ENCODE results near the gene INTS14.

INTS14 gene

GRCh38 chr15:65610871-65611718 lies at the start of gene INTS14:
Gene INTS14 (minus strand): TSS chr15:65611131. CDS start chr15:65607380, 3,751 bp downstream.
- Mint-ChIP-seq H3K4me3 (peak within 1 kb of the TSS; percentile 96), H3K27me3 (no peaks in the 10 kb centered on the region), H3K9me3 (ENCODE audit: low read depth) (no peaks in the 10 kb centered on the region), H3K36me3 (no peaks in the 10 kb centered on the region), H3K4me1 (ENCODE audit: low read depth) (peaks cover 36% of the 10 kb centered on the region), H3K27ac (peak within 1 kb of the TSS; percentile 96)

DNA sequence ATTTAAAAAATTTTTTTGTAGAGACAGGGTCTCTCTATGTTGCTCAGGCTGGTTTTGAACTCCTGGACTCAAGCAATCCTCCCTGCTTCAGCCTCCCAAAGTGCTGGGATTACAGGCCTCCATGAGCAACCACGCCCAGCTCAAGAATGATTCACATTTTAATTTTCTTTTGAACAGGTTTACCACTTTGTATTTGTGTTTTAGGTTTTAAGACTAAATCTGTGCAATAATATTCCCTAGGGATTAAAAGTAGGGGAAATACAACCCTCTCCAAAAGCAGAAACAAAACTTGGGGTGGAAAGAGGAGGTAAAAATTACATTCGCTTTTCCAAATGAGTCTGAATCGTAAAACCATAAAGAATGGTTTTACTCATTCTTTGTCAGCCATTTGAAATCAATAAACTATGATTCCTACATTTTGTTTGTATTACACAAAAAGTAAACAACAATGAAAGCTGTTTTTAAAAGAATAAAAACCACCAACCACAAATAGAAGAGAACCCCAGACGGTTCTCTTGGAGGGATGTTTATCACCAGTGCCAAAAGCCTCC lies 48.6 kb upstream of the INTS14 start:
- no peak overlapping the region for H3K27ac Mint-ChIP-seq
- H3K9me3 Mint-ChIP-seq (ENCODE audit: low read depth) = no peaks in the 10 kb centered on the region
- H3K4me3 Mint-ChIP-seq = no peak overlapping the region
- H3K4me1 Mint-ChIP-seq (ENCODE audit: low read depth) = no peaks in the 10 kb centered on the region
- H3K27me3 Mint-ChIP-seq = no peaks in the 10 kb centered on the region
- H3K36me3 Mint-ChIP-seq = peaks cover 3% of the 10 kb centered on the region

DNA sequence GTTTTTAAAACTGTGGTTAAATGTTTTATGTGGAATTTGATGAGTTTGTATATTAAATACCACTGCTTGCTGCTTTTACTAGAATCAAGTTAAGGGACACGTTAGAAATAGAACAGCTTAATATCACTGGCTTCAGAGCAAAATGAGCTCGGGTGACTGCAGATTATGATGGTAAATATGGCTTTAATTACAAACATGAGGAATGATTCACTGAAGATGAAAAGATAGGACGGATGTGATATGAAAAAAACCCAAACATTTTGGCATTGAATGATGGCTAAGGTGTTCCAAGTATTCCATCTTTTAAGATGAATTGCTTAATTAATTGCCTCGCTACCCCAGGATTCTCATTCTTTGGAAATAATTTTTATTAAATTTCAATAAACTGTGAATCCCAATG lies 44.5 kb upstream of the INTS14 start:
- H3K27ac Mint-ChIP-seq = peak overlapping the region; percentile 41
- H3K4me3 Mint-ChIP-seq = no peak overlapping the region
- H3K9me3 Mint-ChIP-seq (ENCODE audit: low read depth) = no peaks in the 10 kb centered on the region
- peaks cover 3% of the 10 kb centered on the region for H3K36me3 Mint-ChIP-seq
- H3K27me3 Mint-ChIP-seq = no peaks in the 10 kb centered on the region
- H3K4me1 Mint-ChIP-seq (ENCODE audit: low read depth) = no peaks in the 10 kb centered on the region

- H3K4me3 Mint-ChIP-seq = no peak overlapping the region
- H3K4me1 Mint-ChIP-seq (ENCODE audit: low read depth) = no peaks in the 10 kb centered on the region
- peaks cover 3% of the 10 kb centered on the region for H3K36me3 Mint-ChIP-seq
- H3K27me3 Mint-ChIP-seq = no peaks in the 10 kb centered on the region
- peak overlapping the region; percentile 41 for H3K27ac Mint-ChIP-seq
- H3K9me3 Mint-ChIP-seq (ENCODE audit: low read depth) = no peaks in the 10 kb centered on the region
Measured at GRCh38 chr15:65655026-65655425, 44.1 kb upstream of the INTS14 start.

DNA sequence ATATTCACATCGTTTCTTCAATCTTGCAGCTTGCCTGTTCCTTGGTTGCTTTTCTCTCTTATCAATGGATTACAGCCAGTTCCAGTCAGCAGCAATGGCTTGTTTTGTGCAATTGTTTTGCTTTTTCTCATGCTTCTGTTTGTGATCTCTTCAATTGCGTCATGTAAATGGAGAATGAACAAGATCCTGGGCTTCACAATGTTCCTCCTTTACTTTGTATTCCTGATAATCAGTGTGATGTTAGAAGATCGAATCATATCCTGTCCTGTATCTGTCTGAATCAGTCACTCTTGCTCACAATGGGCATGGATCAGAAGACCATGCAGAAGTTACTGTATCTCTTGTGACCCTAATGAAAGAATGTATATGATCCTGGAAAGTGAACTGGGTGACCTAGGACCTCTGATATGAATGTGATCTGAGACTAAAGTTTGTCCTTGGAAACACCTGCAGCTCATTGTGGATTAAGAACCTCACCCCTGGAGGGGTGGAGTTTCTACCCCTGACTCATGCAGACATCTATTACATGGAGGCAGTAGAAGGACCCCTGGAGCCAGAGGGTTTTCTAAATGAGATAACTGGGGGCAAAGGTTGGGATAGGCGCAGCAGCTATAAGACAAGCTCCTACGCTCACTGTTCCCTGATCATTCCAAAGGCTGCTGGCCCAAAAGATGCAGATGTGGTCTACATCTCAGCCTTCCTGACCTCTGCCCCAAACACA lies 43.0 kb upstream of the INTS14 start:
- Mint-ChIP-seq H3K4me3 (no peak overlapping the region), H3K36me3 (peaks cover 3% of the 10 kb centered on the region), H3K4me1 (ENCODE audit: low read depth) (no peaks in the 10 kb centered on the region), H3K27ac (peak overlapping the region; percentile 52), H3K9me3 (ENCODE audit: low read depth) (no peaks in the 10 kb centered on the region), H3K27me3 (no peaks in the 10 kb centered on the region)

- H3K27ac Mint-ChIP-seq = peak overlapping the region; percentile 50
- no peaks in the 10 kb centered on the region for H3K27me3 Mint-ChIP-seq
- H3K36me3 Mint-ChIP-seq = peaks cover 3% of the 10 kb centered on the region
- no peak overlapping the region for H3K4me3 Mint-ChIP-seq
- no peaks in the 10 kb centered on the region for H3K4me1 Mint-ChIP-seq (ENCODE audit: low read depth)
- H3K9me3 Mint-ChIP-seq (ENCODE audit: low read depth) = no peaks in the 10 kb centered on the region
Measured at GRCh38 chr15:65653341-65653740, 42.4 kb upstream of the INTS14 start.

GRCh38 chr15:65651831-65652749 lies 41.2 kb upstream of the INTS14 start:
- H3K4me1 Mint-ChIP-seq (ENCODE audit: low read depth) = no peaks in the 10 kb centered on the region
- peaks cover 3% of the 10 kb centered on the region for H3K36me3 Mint-ChIP-seq

DNA sequence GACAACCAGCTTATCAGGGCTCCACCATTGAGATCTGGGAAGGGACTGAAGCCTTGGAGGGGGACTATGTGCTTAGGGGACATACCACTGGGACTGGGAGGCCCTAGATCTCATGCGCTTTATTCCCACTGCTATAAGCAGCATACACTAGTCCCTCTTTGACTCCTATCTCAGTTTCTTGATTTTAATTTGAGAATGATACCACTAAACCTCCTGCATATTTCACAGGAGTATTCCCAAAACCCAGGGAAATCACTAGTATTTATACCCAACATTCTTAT lies 40.1 kb upstream of the INTS14 start:
- H3K9me3 Mint-ChIP-seq (ENCODE audit: low read depth) = no peaks in the 10 kb centered on the region
- no peaks in the 10 kb centered on the region for H3K27me3 Mint-ChIP-seq
- no peaks in the 10 kb centered on the region for H3K4me1 Mint-ChIP-seq (ENCODE audit: low read depth)
- no peaks in the 10 kb centered on the region for H3K36me3 Mint-ChIP-seq
- H3K4me3 Mint-ChIP-seq = no peak overlapping the region
- H3K27ac Mint-ChIP-seq = peak overlapping the region; percentile 24

More at GRCh38 chr15:65651831-65652749, 41.2 kb upstream of the INTS14 start:
- Mint-ChIP-seq H3K27me3 (no peaks in the 10 kb centered on the region), H3K27ac (peak overlapping the region; percentile 24), H3K9me3 (ENCODE audit: low read depth) (no peaks in the 10 kb centered on the region), H3K4me3 (no peak overlapping the region)

GRCh38 chr15:65650312-65651041 lies 39.5 kb upstream of the INTS14 start:
- no peaks in the 10 kb centered on the region for H3K9me3 Mint-ChIP-seq (ENCODE audit: low read depth)
- no peak overlapping the region for H3K27ac Mint-ChIP-seq
- H3K27me3 Mint-ChIP-seq = no peaks in the 10 kb centered on the region
- H3K4me1 Mint-ChIP-seq (ENCODE audit: low read depth) = no peaks in the 10 kb centered on the region
- H3K4me3 Mint-ChIP-seq = no peak overlapping the region
- H3K36me3 Mint-ChIP-seq = no peaks in the 10 kb centered on the region

GRCh38 chr15:65646486-65646885 lies 35.6 kb upstream of the INTS14 start:
- Mint-ChIP-seq H3K36me3 (no peaks in the 10 kb centered on the region), H3K27ac (no peak overlapping the region), H3K9me3 (ENCODE audit: low read depth) (no peaks in the 10 kb centered on the region), H3K27me3 (no peaks in the 10 kb centered on the region), H3K4me1 (ENCODE audit: low read depth) (no peaks in the 10 kb centered on the region), H3K4me3 (no peak overlapping the region)

GRCh38 chr15:65645392-65645791 lies 34.5 kb upstream of the INTS14 start:
- no peak overlapping the region for H3K4me3 Mint-ChIP-seq
- H3K4me1 Mint-ChIP-seq (ENCODE audit: low read depth) = no peaks in the 10 kb centered on the region
- H3K27me3 Mint-ChIP-seq = no peaks in the 10 kb centered on the region
- no peak overlapping the region for H3K27ac Mint-ChIP-seq
- H3K9me3 Mint-ChIP-seq (ENCODE audit: low read depth) = no peaks in the 10 kb centered on the region
- no peaks in the 10 kb centered on the region for H3K36me3 Mint-ChIP-seq

DNA sequence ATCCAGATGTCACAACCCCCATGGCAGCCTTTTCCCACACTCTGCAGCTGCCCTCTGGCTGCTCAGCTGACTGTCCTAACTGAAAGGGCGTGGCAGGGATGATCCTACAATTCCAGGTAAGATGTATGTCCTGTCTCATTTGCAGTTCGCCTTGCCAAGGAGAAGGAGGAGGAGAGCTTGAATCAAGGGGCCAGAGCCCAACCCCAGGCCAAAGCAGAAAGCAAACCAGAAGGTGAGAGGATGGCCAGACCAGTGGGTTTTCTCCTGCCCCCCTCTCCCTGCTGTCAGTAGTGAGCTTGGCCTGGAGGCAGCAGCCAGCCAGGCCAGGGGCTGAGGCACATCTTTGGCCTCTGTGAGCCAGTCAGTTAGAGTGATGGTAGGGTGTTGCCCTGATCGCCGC lies 33.4 kb upstream of the INTS14 start:
- Mint-ChIP-seq H3K9me3 (ENCODE audit: low read depth) (no peaks in the 10 kb centered on the region), H3K27ac (no peak overlapping the region), H3K4me3 (no peak overlapping the region), H3K27me3 (no peaks in the 10 kb centered on the region), H3K4me1 (ENCODE audit: low read depth) (no peaks in the 10 kb centered on the region), H3K36me3 (no peaks in the 10 kb centered on the region)

DNA sequence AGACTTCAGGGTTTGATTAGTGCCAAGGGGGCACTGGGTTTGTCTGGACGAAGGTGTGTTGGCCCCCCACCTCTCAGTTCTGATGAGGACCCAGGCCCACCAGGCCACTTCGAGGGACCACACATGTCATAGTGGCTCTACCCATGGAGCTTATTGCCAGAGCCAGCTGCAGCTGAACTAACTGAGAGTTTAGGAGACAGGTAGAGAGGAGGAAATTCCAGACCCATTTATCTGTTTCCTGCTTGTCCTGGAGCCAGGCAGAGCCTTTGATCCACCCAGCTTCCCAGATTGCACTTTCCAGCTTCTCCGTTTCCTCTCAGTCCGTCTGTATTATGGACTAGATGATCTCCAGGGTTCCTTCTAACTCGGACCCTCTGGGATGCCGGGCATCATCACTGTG lies 31.7 kb upstream of the INTS14 start:
- no peak overlapping the region for H3K4me3 Mint-ChIP-seq
- no peaks in the 10 kb centered on the region for H3K27me3 Mint-ChIP-seq
- H3K4me1 Mint-ChIP-seq (ENCODE audit: low read depth) = peaks cover 11% of the 10 kb centered on the region
- no peaks in the 10 kb centered on the region for H3K36me3 Mint-ChIP-seq
- no peaks in the 10 kb centered on the region for H3K9me3 Mint-ChIP-seq (ENCODE audit: low read depth)
- no peak overlapping the region for H3K27ac Mint-ChIP-seq

GRCh38 chr15:65641768-65642475 lies 31.0 kb upstream of the INTS14 start:
- no peak overlapping the region for H3K4me3 Mint-ChIP-seq
- H3K9me3 Mint-ChIP-seq (ENCODE audit: low read depth) = no peaks in the 10 kb centered on the region
- peaks cover 12% of the 10 kb centered on the region for H3K4me1 Mint-ChIP-seq (ENCODE audit: low read depth)
- H3K27me3 Mint-ChIP-seq = no peaks in the 10 kb centered on the region
- no peaks in the 10 kb centered on the region for H3K36me3 Mint-ChIP-seq
- H3K27ac Mint-ChIP-seq = no peak overlapping the region

Measured in activated naive CD8-positive, alpha-beta T cell (primary cell).